Endothelial cell of umbilical vein (primary cell): ENCODE results near the gene LRTM2.

Experiments
- CTCF ChIP-seq, 2 donors: IDR thresholded peaks; 1 replicate in 1 of 2; 2 replicates in 1 of 2; pipeline ENCODE4 v1.5.1; 2011; ENCODE audit warnings: low read length in 2 of 2, mild to moderate bottlenecking in 2 of 2, moderate library complexity in 2 of 2, control low read depth in 1 of 2, inconsistent platforms in 1 of 2, low read depth in 1 of 2; ENCODE audit not compliant: insufficient read depth in 1 of 2; ENCODE audit errors: extremely low read depth in 1 of 2
- EZH2 ChIP-seq: IDR thresholded peaks from 2 replicates; pipeline ENCODE4 v1.6.1; 2012; ENCODE audit warnings: borderline replicate concordance, low read depth, mild to moderate bottlenecking, moderate library complexity, low read length, inconsistent platforms; ENCODE audit not compliant: severe bottlenecking
- GATA2 ChIP-seq: IDR thresholded peaks from 2 replicates; pipeline ENCODE4 v1.7.0; 2011; ENCODE audit warnings: low read depth, mild to moderate bottlenecking, moderate library complexity, mixed read lengths, low read length; ENCODE audit not compliant: insufficient read length, insufficient read depth
- MYC ChIP-seq: IDR thresholded peaks from one replicate; pipeline ENCODE4 v1.6.1; 2011; ENCODE audit warnings: mild to moderate bottlenecking, low read depth, low read length
- POLR2A ChIP-seq: IDR thresholded peaks from 2 replicates; pipeline ENCODE4 v1.6.1; 2012; ENCODE audit warnings: low read depth, mild to moderate bottlenecking, control low read depth, low read length
- POLR2AphosphoS5 ChIP-seq: IDR thresholded peaks from 2 replicates; pipeline ENCODE4 v1.6.1; 2012; ENCODE audit warnings: low read depth, mild to moderate bottlenecking, control low read depth, low read length, moderate library complexity; ENCODE audit not compliant: insufficient read depth
- TF ChIP-seq, protein P1 (sequence below): IDR thresholded peaks from 2 replicates; pipeline ENCODE4 v1.6.1; 2011; ENCODE audit not compliant: insufficient read depth, insufficient read length

DNA sequence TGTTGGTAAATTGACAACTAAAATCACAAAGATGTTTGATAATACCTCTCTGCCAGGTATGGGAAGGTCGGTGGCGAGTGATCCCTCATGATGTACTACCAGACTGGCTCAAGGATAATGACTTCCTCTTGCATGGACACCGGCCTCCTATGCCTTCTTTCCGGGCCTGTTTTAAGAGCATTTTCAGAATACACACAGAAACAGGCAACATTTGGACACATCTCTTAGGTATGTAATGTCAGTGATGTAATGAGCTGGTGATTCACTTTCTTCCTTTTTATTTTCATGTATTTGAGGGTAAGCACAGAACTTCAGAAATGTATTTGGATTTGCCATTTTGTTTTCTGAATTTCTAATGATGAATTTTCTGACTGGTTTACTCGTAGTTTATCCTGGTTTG lies 42.6 kb upstream of the LRTM2 start:
- TF ChIP-seq EZH2 (no peak), CTCF (IDR thresholded peaks at IDR 0.05; ENCODE audit: extremely low read depth in 1 of 2, insufficient read depth in 1 of 2, low read depth in 1 of 2, low read length in 2 of 2) (no peak), POLR2A (no peak), GATA2 (no peak), POLR2AphosphoS5 (no peak), MYC (no peak)
- TF ChIP-seq, protein P1, sequence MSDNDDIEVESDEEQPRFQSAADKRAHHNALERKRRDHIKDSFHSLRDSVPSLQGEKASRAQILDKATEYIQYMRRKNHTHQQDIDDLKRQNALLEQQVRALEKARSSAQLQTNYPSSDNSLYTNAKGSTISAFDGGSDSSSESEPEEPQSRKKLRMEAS, result no peak
